MM.1S (cell line): ENCODE data around the gene FAM107B.

Experiments
- DNase-seq: peaks from one replicate; pipeline ENCODE4 v3.0.0-alpha.2; 2015
- H2AFZ ChIP-seq: fragments of 300-600 bp; sonication (generic); 2 replicates; pipeline ENCODE4 v1.6.0; 2016; ENCODE audit warnings: antibody characterized with exemption, low read length
- H3F3A ChIP-seq: fragments of 300-600 bp; sonication (generic); 2 replicates; pipeline ENCODE4 v1.6.1; 2016; ENCODE audit warnings: mild to moderate bottlenecking, antibody characterized with exemption, low read length, moderate library complexity, mixed read lengths; ENCODE audit not compliant: insufficient read depth
- H3K27ac ChIP-seq: fragments of 300-600 bp; sonication (generic); 2 replicates; pipeline ENCODE4 v1.5.1; 2016; ENCODE audit warnings: mild to moderate bottlenecking, low read length
- H3K27me3 ChIP-seq: fragments of 300-600 bp; sonication (generic); replicated peaks from 2 replicates; pipeline ENCODE4 v1.6.0; 2016; ENCODE audit warnings: low read length; ENCODE audit not compliant: insufficient read depth
- H3K36me3 ChIP-seq: fragments of 300-600 bp; sonication (generic); replicated peaks from 2 replicates; pipeline ENCODE4 v1.6.1; 2016; ENCODE audit warnings: mild to moderate bottlenecking, low read length, mixed read lengths; ENCODE audit not compliant: insufficient read depth
- H3K4me1 ChIP-seq: fragments of 300-600 bp; sonication (generic); 2 replicates; pipeline ENCODE4 v1.6.1; 2016; ENCODE audit warnings: low read length, mixed read lengths
- H3K4me2 ChIP-seq: fragments of 300-600 bp; sonication (generic); 2 replicates; pipeline ENCODE4 v1.6.0; 2016; ENCODE audit warnings: low read depth, low read length
- H3K4me3 ChIP-seq: fragments of 300-600 bp; sonication (generic); 2 replicates; pipeline ENCODE4 v1.5.1; 2016; ENCODE audit warnings: low read length, mixed read lengths
- H3K79me2 ChIP-seq: fragments of 300-600 bp; sonication (generic); 2 replicates; pipeline ENCODE4 v1.6.1; 2016; ENCODE audit warnings: mixed run types, low read length, mixed read lengths
- H3K9ac ChIP-seq: fragments of 300-600 bp; sonication (generic); 2 replicates; pipeline ENCODE4 v1.6.1; 2016; ENCODE audit warnings: low read length, mixed read lengths
- H3K9me2 ChIP-seq: fragments of 300-600 bp; sonication (generic); replicated peaks from 2 replicates; pipeline ENCODE4 v1.6.1; 2016; ENCODE audit warnings: mild to moderate bottlenecking, low read length, mixed read lengths; ENCODE audit not compliant: insufficient read depth
- H3K9me3 ChIP-seq: fragments of 300-600 bp; sonication (generic); replicated peaks from 2 replicates; pipeline ENCODE4 v1.6.1; 2016; ENCODE audit warnings: mild to moderate bottlenecking, low read length, mixed read lengths; ENCODE audit not compliant: insufficient read depth
- H4K20me1 ChIP-seq: fragments of 300-600 bp; sonication (generic); 2 replicates; pipeline ENCODE4 v1.6.1; 2016; ENCODE audit warnings: mild to moderate bottlenecking, low read length, moderate library complexity, mixed read lengths; ENCODE audit not compliant: insufficient read depth
- CTCF ChIP-seq: fragments of 300-600 bp; sonication (generic); IDR thresholded peaks from 2 replicates; pipeline ENCODE4 v1.5.1; 2016; ENCODE audit warnings: antibody characterized with exemption, low read length, mixed read lengths
- EZH2 ChIP-seq: fragments of 300-600 bp; sonication (generic); optimal IDR thresholded peaks from 2 replicates; pipeline ENCODE3; 2017; ENCODE audit warnings: low read depth, mild to moderate bottlenecking, antibody characterized with exemption, low read length, mixed read lengths
- EZH2phosphoT487 ChIP-seq: fragments of 300-600 bp; sonication (generic); IDR thresholded peaks from 2 replicates; pipeline ENCODE4 v1.6.1; 2018; ENCODE audit warnings: antibody characterized with exemption, low read length

Gene FAM107B

GRCh38 chr10:14652816-14653215, 121.9 kb downstream of the FAM107B start:
- Histone ChIP-seq H3K27ac (peak overlapping the region; percentile 9; the same call in 1 of the 2 replicates), H4K20me1 (no peaks in the 10 kb centered on the region), H3K4me3 (no peak overlapping the region), H3K79me2 (no peaks in the 10 kb centered on the region), H3K9me2 (no peaks in the 10 kb centered on the region), H3K4me2 (no peak overlapping the region), H3K4me1 (peaks cover 40% of the 10 kb centered on the region), H3K9ac (no peak overlapping the region), H3K9me3 (no peaks in the 10 kb centered on the region), H2AFZ (no peak overlapping the region), H3K36me3 (no peaks in the 10 kb centered on the region), H3K27me3 (no peaks in the 10 kb centered on the region), H3F3A (peaks cover 20% of the 10 kb centered on the region)
- TF ChIP-seq EZH2 (no peak), EZH2phosphoT487 (no peak), CTCF (no peak)
- no peak for DNase-seq

GRCh38 chr10:14652067-14652466, 122.6 kb downstream of the FAM107B start:
- no peak overlapping the region for H3K9ac ChIP-seq
- H3K4me3 ChIP-seq = no peak overlapping the region
- peaks cover 26% of the 10 kb centered on the region for H3F3A ChIP-seq
- peaks cover 43% of the 10 kb centered on the region for H3K4me1 ChIP-seq
- DNase-seq = no peak
- H3K36me3 ChIP-seq = no peaks in the 10 kb centered on the region
- no peaks in the 10 kb centered on the region for H3K9me3 ChIP-seq
- no peaks in the 10 kb centered on the region for H4K20me1 ChIP-seq
- no peak overlapping the region for H2AFZ ChIP-seq
- H3K9me2 ChIP-seq = no peaks in the 10 kb centered on the region
- no peak overlapping the region for H3K4me2 ChIP-seq
- H3K79me2 ChIP-seq = no peaks in the 10 kb centered on the region
- TF ChIP-seq EZH2phosphoT487 = no peak
- TF ChIP-seq EZH2 = no peak
- no peak for TF ChIP-seq CTCF
- H3K27ac ChIP-seq = no peak overlapping the region
- H3K27me3 ChIP-seq = no peaks in the 10 kb centered on the region

- Histone ChIP-seq H3K27ac (no peak overlapping the region; the same call in 1 of the 2 replicates), H4K20me1 (no peaks in the 10 kb centered on the region), H3F3A (peaks cover 26% of the 10 kb centered on the region), H3K79me2 (no peaks in the 10 kb centered on the region), H2AFZ (no peak overlapping the region), H3K4me1 (peaks cover 50% of the 10 kb centered on the region), H3K4me3 (no peak overlapping the region), H3K4me2 (no peak overlapping the region), H3K9me3 (no peaks in the 10 kb centered on the region), H3K27me3 (no peaks in the 10 kb centered on the region), H3K9me2 (no peaks in the 10 kb centered on the region), H3K9ac (no peak overlapping the region), H3K36me3 (no peaks in the 10 kb centered on the region)
- TF ChIP-seq EZH2phosphoT487 = no peak
- no peak for TF ChIP-seq EZH2
- TF ChIP-seq CTCF = no peak
- DNase-seq = no peak
Measured at GRCh38 chr10:14649739-14650138, 125.0 kb downstream of the FAM107B start.
